GM20431 (cell line): Measurements from ENCODE around the gene KIAA2012.
"Not testable (repeated sequence)": the region's sequence is repeated elsewhere in the genome, so short reads cannot be mapped to it uniquely, and the experiment has no call there.

Experiments used
- in situ Hi-C: fragments of 300-500 bp; cut with MseI, MboI; formaldehyde crosslinking; loops from one replicate; pipeline ENCODE4 v1.15.0; 2020; ENCODE audit warnings: low sequenced_read_pairs; ENCODE audit not compliant: unreplicated experiment

Gene KIAA2012

DNA sequence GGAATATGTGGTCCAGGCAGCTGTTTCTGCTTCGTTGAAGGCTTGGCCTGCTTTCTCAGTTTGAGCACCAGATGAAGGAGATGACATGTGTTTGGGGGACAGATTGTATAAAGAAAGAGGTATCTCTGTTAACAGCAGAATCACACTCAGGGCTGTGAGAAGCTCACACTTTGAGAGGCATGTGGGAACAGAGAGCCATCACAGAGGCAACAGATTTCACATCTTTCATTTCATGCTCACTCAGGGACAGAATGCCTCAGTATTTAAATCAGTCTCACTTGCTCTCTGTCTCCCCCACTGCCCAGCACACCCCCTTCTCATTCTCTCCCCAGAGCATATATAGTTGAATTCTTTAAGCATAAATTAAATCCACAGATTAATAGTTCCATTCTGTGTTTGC, 37.4 kb downstream of the KIAA2012 start:
- in situ Hi-C loops: no loop called here

DNA sequence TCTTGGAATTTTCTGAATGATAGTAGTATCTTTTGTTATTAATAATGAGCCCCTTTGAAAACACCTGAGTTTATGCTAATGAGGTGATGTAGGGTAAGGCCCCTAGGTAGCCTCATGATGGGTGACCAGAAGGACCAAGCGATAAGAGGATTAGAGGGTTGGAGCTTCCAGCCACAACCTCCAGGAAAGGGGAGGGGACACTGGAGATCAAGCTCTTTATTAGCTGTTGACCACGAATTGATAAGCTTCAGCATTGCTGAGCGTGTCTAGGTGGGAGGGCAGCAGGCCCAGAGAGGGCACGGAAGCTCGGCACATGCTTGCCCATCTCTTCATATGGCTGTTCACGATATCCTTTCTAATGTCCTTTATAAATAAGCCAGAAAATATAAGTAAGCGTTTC, 39.0 kb downstream of the KIAA2012 start:
- in situ Hi-C loops: no loop called here

DNA sequence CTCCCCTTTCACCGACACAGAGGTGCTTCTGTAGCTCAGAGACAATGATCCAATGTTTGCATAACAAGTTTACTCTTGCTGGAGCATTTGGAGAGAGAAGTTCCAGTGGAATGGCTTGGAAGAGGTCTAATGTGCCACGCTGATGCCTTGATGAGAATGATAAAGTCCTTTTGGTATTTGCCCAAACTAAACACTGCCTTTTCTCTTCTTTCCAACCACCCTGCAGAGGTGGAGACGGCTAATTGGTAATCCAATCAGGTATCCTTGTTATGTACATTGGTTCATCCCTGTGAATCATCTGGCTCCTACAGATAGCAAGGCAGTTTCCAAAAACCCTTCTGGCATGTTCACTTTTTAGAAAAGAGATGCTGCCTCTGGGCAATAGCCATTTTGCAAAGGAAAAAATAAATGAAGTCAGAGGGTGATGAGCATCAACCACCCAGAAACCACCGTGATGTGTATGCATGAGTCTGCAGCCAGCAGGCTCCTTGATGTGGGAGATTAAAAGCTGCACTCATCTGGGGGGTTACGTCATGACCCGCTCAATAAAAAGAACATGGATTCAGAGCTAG, 40.6 kb downstream of the KIAA2012 start:
- in situ Hi-C loops: no loop called here

DNA sequence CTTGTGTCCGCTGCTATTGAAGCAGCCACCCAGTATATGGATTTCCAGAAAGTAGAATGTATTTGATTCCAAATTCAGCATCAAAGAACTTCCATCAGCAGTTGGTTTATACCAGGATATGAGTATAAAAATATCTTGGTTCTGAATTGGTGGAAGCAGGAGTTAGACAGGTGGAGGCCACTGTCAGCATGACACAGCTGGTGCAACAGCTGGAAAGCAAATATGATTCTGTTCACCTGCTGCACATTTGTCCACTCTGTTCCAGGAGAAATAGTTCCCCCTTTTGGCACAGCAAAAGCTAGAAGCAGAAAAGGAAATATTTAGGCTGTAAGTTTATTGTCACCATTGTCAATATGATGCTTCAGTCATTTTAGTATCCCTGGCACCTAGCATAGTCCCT, 41.2 kb downstream of the KIAA2012 start:
- in situ Hi-C loops: no loop called here

DNA sequence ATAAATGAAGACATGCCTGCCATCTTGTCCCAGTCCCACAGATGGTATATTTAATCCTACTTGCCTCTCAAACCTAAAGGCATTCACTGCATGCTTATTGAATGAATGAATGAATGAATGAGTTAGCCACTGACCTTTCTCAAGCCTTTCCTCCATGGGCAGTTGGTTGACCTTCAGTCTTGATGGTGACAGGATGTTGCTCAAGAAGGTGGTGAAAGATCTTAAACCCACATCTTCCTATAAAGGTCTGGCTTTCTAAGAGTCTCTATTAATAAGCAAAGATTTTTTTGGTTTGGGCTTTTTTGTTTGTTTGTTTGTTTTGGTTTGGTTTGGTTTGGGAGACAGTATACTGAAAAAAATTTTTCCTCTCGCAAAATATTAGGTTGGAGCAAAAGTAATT, 41.7 kb downstream of the KIAA2012 start:
- in situ Hi-C loops: no loop called here

DNA sequence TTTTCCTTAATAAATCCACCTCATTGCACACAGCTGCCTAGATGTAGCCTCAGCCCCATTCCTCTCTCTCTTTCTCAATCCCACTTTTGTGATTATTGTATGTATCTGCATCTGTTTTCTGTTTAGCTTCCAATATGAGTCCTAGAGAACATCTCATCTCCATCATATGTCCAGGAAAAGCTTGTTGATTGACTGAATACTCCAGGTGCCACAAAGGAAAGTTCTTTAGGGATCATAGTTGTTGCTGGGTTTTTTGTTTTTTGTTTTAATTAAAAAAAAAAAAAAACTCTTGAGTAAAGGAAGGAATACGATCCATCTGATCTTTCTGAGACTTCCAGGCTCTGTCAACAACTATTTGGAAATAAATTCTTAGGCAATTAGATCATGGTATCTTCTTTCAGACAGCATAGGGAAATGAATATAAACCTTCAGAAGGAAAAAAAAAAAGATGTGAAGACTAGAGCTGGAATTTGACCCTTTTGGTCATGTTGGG, 42.5 kb downstream of the KIAA2012 start:
- in situ Hi-C loops: no loop called here

GRCh38 chr2:202116691-202117090, 43.6 kb downstream of the KIAA2012 start:
- in situ Hi-C loops: no loop called here

- in situ Hi-C loops: no loop called here
Measured at GRCh38 chr2:202118168-202118567, 45.1 kb downstream of the KIAA2012 start.

DNA sequence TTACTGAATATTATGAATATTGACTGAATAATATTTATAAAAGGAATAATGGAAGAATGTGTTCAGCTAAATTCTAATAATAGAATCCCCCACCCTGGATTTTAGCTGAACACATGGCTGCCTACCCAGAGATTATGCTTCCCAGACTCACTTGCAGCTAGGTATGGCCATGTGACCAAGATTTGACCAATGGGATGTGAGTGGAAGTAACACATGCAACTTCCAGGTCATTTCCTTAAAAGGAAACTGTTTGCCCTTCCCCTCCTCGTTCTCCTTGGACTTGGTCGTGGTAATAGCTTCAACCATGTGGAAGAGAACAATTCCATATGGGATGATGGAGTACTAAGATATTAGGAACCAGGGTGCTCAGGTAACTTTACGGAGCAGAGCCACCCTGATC, 47.8 kb downstream of the KIAA2012 start:
- in situ Hi-C loops: no loop called here

DNA sequence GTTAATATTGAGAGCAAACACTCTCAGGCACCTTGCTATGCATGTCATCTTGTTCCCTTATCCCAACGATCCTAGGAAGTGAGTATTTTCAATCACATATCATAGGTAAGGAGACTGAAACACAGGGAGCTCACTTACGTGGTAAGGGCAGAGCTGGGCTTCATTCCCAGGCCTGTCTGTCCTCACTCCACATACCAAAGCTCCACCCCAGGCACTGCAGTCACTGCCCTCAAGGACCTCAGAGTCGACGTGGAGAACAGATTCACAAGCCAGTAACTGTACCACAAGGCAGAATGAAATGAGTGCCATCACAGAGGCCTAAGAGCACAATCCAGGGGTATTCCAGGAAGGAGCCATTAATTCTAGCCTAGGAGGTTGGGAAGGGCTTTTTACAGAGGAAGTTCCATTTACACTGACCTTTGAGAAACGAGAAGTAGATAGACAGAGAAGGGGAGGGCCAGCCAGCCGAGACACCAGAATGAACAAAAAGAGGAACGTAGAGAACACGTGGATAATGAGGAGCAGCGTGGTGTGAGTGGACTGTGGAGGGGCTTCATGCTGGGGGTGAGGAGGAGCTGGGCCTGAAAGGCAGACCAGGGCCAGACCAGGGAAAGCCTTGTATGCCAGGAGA, 48.6 kb downstream of the KIAA2012 start:
- in situ Hi-C loops: no loop called here

DNA sequence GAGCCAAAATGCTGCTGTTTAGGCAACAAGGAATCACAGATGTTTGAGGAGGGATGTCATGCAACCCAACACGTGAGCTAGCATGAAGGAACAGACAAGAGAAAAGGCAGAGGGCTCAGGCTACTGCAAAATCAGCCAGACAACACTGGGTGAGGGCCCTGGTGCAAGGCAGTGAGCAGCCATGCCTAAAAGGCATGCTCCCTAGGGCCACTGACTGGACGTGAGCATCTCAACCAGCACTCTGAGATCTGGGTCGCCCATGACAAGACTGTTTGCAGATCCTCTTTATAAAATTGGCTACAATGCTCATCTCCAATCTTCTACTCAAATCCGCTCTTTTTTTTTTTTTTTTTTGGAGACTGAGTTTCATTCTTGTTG, 49.1 kb downstream of the KIAA2012 start:
- in situ Hi-C loops: no loop called here

DNA sequence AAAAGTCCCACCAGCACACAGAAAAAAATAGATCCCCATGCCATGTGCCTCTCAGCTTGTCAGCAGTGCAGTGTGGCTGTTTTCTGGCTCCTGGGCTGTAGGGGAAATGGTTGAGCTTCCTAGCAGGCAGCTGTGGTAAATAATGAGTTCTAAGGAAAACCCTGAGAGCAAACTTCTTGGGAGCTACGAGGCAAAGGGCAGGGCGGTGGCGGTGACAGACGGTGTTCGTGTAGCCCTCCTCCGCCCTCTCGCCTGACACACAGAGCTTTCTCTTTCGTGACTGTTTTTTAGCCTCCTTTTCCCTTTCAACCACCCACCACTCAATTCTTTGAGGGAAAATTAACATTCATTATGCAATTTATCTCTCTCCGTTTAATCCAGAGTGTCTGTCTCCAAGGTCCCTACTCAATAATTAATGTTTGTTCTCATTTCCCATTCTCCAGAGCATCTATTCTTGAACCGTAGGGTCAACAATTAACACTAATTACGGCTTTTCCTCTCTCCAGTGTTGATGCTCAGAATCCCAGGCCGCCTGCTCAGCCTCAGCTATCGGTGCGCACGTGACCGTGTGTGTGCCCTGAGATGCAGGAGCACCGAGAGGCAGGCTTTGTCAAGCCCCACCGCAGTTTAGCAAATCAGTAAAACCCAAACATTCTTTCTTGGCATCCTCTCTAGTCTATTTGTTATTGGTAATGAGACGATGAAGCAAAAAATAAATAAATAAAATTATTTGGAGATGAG, 50.1 kb downstream of the KIAA2012 start:
- in situ Hi-C loops: no loop called here

- in situ Hi-C loops: no loop called here
Measured at GRCh38 chr2:202124286-202124685, 51.2 kb downstream of the KIAA2012 start.

DNA sequence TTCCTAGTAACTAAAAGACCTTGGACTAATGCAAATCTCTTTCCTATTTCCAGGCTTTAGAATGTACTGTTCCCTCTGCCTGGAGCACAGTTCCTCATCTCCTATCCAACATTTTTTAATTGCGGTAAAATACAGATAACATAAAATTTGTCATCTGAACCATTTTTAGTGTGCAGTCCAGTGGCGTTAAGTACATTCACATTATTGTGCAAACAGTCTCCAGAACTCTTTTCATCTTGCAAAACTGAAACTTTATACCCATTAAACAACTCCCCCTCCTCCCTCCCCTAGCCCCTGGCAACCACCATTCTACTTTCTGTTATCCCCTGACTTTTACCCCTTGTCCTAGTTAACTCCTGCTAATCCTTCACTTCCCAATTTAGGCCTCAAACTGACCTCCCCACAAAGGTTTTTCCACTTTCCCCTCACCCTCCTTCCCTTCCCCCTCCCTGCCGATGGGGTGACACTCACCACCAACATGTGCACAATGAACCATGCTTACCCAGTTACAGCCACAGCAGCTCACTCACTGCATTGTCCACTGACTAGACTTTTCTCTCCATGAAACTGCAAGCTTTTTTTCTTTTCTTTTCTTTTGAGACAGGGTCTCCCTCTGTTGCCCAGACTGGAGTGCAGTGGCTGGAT, 54.8 kb downstream of the KIAA2012 start:
- in situ Hi-C loops: no loop called here

DNA sequence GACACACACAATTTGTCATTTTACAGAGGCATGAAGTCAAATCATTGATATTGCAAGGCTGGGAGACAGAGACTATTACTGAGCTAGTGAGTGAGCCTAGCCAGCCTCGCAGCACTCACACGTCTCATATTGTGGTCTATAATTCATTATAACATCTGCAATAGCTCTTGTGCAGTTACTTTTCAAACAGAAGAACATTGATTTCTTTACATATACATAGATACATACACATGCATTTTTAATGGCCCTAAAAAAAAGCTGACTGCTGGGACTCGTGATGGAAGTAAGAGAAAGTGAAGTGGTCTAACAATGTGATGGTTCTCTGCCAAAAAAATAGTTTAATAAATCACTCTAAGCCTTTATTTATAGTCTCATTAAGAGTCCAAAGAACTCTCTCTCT, 56.8 kb downstream of the KIAA2012 start:
- in situ Hi-C loops: no loop called here

- in situ Hi-C loops: no loop called here
Measured at GRCh38 chr2:202133200-202133908, 60.3 kb downstream of the KIAA2012 start.

DNA sequence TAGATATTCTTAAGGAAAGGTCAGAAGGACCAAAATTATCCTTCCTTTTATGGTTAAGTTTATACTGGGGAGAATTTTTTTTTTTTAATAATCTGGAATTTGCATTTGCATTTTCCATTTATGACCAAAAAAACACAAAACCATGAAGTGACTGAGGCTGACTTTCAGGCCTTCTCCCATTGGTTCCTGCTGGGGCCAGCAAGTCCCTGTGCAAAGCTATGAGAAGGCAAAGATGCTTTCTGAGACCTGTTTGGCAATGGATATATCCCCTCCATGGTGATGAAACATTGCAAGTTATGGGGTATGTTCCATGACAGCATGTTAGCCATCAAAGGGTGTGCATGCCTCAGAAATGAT, 60.8 kb downstream of the KIAA2012 start:
- in situ Hi-C loops: no loop called here

DNA sequence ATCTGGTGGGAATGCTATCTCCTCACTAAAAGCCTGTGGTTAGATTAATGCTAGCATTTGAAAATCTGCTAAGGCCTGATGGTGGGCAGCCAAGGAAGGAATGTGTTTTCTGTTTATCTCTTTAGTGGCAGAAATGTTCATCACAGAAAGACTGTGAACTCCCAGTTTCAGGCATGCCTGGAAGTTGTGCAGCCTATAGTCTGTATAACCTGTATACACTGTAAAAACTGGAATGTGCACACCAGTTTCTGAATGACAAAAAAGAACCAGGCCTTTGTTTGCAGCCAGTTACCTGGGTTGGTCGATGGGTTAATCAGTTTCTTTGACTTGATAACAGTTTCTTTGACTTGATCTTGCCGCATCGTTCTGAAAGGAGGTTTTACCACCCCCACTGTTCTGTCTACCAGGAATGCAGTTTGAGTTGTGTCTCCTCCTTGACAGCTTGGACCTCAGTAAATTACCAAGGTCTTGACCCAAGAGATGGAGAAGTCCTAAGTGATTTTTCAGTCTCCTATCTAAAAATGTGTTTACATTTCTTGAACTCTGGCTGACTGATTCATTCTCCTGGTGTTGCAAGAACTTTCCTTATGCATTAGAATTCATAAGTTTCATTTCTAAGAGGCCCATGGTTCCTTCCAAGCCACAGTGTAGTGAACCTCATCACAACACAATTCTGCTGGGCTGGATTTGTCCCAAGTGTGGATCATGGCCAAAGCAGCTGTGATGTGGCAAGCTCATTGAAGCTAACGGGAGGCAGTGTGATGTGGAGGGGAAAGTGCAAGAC, 62.2 kb downstream of the KIAA2012 start:
- in situ Hi-C loops: no loop called here

GRCh38 chr2:202136039-202136438, 63.0 kb downstream of the KIAA2012 start:
- in situ Hi-C loops: not testable (repeated sequence)

DNA sequence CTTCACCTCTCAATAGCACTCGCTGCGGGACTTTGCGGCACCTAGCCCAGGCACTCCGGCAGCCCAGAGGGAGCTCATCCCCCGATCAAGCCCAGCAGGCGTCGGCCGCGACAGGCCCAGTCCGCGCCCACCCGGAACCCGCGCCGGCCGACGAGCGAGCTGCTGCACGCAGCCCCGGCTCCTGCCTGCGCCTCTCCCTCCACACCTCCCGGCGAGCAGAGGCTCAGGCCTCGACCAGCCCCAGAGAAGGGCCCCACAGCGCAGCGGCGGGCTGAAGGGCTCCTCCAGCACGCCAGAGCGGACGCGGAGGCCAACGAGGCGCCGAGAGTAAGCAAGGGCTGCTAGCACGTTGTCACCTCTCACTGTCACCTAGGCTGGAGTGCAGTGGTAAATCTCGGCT, 63.5 kb downstream of the KIAA2012 start:
- in situ Hi-C loops: no loop called here
